T-helper 22 cell (primary cell): Measurements from ENCODE around the gene AGPAT2.

ENCODE experiments used
- DNase-seq: peaks from one replicate; pipeline ENCODE4 v3.0.0-alpha.2; 2020; ENCODE audit warnings: low read depth

Gene AGPAT2

DNA sequence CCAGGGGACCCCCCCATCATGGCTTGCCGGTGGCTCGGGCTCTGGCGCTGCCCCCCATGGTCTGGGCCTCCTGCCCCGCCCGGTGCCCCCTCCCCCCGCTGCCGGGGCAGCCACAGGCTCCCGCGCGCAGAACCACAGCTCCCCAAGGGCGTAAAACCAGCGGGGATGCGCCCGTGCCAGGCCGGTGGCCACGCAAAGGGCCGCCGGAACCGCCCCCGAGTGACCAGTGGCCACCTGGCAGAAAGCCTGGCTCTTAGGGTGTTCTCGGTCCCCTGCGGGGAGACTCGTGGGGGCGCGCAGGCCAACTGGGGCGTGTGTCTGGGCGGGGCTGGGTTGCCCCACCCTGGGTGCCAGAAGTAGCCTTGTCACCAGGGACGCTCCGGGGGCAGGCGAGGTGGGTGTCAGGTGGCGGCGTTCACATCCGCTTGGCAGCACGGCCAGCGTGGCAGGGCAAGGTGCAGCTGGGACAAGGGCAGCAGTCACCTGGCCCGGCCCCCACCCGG lies 515 bp upstream of the AGPAT2 start:
- no peak for DNase-seq

GRCh38 chr9:136686534-136686793 lies 793 bp downstream of the AGPAT2 start:
- DNase-seq, result no peak

DNA sequence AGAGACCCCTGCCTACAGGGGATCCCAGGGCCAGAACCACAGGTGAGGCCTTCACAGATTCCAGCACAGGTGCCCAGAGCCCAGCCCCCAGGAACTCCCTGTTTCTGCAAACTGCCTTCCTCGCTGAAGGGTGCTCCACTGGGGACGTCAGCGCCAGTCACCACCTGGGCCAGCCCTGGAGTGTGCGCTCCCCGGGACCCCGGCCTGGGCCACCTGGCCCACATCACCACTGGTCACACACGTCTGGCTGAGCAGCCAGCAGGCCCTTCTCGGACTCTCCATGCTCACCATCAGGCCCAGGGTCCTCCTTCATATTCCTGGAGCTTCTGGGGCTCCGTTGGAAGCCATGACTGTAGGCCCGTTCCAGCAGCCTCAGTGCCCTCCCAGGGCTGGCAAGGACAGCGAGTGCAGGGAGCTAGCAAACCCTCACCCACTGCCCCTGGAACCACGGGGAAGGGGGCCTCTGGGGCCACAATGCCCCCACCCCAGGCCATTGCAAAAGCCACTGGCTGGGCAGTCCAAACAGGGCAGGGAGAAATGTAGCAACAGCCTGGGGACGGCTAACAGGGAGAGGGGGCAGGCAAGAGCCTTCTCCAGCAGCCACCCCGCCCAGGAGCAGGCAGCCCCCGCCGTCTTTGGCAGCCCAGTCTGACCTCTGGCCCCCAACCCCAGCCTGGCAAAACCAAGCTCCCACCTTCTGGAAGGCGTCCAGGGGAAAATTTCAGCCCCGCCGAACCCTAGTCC lies 1.3 kb downstream of the AGPAT2 start:
- no peak for DNase-seq

DNA sequence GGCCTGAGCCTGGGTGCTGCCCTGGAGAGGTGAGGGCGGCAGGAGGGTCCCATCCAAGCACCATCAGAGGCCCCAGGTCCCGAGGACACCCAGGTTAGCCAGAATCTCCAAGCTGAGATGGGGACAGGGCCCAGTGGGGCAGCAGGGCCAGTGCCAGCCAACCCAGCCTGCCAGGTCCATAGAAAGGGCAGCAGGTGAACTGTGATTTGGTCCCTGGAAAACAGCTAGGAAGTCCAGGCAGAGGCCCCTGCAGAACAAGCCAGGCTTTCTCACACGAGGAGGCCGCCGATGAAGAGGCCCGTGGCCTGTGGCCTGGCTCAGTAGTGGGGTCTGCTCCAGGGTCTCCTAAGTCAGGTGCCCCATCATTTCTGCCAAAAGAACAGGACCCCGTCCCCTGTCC lies 2.0 kb downstream of the AGPAT2 start:
- no peak for DNase-seq

DNA sequence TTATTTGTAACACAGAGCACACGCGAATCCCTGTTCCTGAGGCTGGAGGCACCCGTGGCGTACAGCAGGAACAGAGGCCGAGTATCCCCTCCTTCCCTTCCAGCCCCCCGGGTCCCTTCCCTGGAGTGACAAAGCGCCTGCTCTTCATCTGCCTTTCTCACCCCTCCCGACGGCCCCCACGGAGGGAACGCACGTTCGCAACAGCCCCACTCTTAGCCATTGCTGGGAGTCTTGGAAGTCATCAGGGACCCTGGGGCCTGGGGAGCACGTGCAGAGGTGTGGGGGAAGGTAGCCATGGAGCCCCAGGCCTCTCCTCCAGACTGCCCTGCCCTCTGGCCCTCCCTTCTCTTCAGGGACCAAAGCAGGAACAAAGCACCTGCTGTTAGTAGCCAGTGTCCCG lies 2.5 kb downstream of the AGPAT2 start:
- DNase-seq, result no peak

DNA sequence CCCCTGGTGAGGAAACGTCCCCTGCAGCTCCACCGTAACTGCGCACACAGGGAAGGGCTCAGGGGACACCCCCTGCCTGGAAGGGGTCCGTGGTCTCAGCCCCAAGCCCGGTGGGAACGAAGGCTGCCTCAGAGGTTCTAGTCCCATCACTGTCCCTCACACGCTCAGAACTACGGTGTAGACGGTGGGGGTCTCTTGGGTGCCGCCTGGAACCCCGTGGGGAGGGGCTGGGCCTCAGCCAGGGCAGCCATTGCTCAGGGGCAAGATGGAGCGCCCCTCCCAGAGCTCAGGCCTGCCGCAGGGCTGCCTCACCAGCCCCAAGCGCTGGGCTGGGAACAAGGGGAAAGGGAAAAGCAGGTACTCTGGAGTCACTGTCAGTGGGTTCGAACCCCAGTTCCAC lies 2.9 kb downstream of the AGPAT2 start:
- no peak for DNase-seq

- no peak for DNase-seq
Measured at GRCh38 chr9:136683755-136684154, 3.5 kb downstream of the AGPAT2 start.

- DNase-seq, result no peak
Measured at GRCh38 chr9:136683173-136683745, 4.0 kb downstream of the AGPAT2 start.

GRCh38 chr9:136682710-136683109 lies 4.5 kb downstream of the AGPAT2 start:
- DNase-seq, result no peak

DNA sequence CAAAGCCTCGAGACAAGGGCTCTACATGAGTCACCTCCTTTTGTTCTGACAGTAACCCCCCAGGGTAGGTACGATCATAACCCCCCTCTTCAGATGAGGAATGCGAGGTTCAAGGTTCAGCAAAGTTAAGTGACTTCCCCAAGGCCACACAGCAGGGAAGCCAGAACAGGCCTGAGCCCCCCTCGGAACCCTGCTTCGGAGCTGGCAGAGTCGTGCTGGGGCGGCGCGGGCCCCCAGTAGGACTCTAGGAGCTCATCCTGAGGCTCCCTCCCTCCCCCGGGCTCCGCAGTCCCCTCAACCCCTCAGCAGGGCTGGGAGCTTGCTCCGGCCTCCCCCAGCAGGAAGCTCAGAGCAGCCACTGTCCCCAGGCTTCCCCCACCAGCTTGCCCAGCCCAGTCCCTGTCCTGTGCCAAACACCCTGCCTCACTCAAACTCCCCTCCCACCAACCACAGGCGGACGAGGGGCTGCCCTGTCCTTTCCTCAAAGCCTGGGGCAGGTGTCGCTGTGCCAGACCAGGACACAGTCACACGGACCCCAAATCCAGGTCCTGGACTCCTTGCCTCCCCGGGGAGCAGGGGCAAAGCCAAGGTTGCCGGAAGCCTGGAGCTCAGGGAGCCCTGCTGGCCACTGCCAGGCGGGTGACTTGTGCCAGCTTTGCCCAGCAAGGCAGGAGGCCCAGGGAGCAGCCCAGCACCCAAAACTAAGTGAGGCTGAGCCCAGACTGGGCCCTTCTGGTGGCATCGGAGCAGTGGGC lies 5.1 kb downstream of the AGPAT2 start:
- DNase-seq, result no peak

DNA sequence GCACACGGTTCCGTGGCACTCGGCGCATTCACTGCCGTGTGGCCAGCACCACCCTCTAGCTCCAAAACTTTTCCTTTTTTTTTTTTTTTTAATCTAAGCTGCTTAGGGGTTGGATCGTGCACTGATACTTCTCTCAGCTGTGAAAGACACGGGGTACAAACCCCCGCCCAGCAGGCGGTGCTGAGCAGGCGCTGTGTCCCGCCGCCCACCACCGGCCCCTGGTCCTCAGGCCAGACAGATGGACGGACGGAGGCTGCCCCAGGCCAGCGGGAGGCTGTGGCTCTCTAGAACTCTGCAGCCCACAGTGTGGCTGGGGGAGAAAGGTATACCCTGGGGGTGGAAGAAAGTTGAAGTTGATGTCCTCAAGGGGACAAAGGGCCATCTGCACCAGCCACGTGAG lies 6.2 kb downstream of the AGPAT2 start:
- DNase-seq, result no peak

DNA sequence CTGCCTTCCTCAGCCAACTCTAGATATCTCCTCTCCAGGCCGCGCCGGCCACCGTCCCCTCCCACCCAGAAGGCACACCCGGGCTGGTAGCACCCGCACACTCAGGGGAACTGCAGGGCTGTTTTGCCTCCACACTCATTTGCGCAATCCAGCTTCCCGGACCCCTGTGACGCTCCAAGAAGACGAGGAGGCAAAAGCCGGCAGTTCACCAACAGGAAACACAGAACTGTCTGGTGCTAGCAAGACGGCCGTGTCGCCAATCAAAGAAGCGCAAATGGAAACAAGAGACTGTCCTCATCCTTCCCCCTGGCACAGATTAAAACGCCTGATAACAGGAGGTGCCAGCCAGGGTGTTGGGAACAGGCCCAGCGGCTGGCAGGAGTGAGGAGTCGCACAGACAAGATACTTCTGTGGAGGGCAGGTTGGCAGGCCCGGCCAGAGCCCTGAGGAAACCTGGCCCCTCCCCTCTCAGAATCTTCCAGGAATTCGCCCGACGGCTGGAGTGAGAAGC lies 7.8 kb downstream of the AGPAT2 start:
- DNase-seq, result no peak

GRCh38 chr9:136678624-136679023 lies 8.6 kb downstream of the AGPAT2 start:
- DNase-seq, result no peak

- DNase-seq, result no peak
Measured at GRCh38 chr9:136678034-136678433, 9.2 kb downstream of the AGPAT2 start.

DNA sequence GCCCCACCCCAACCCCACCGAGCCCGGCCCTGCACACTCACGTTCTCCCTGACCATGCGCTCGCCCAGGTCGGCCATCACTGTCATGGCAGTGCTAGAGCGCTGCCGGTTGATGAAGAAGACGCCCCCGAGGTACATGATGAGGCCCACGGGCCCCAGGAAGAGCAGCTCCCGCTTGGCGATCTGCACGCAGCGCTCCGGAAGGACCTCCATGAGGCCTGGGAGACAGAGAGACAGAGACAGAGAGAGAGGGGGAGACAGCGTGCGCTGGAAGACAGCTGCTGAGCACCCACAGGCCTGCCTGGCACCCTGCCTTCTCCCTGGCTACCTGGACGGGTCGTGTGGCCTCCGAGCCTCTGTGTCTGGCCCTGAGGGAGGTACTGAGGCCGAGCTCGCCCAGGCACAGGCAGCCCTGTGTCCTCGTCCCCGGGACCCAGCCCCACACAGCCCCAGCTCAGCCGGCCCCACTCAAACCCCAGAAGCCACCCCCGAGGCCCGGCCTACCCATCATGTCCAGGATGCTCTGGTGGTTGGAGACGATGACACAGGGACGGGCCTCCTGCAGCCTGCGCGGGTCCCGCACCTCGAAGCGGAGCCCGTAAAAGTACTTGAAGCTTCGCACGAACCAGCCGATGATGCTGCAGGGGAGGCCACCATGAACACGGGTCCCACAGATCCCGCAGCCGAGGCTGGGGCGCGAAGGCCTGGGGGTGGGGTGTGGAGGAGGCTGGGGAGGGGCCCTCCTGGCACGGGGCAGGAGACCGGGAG lies 10.2 kb downstream of the AGPAT2 start:
- no peak for DNase-seq

- no peak for DNase-seq
Measured at GRCh38 chr9:136676297-136676794, 10.9 kb downstream of the AGPAT2 start.

DNA sequence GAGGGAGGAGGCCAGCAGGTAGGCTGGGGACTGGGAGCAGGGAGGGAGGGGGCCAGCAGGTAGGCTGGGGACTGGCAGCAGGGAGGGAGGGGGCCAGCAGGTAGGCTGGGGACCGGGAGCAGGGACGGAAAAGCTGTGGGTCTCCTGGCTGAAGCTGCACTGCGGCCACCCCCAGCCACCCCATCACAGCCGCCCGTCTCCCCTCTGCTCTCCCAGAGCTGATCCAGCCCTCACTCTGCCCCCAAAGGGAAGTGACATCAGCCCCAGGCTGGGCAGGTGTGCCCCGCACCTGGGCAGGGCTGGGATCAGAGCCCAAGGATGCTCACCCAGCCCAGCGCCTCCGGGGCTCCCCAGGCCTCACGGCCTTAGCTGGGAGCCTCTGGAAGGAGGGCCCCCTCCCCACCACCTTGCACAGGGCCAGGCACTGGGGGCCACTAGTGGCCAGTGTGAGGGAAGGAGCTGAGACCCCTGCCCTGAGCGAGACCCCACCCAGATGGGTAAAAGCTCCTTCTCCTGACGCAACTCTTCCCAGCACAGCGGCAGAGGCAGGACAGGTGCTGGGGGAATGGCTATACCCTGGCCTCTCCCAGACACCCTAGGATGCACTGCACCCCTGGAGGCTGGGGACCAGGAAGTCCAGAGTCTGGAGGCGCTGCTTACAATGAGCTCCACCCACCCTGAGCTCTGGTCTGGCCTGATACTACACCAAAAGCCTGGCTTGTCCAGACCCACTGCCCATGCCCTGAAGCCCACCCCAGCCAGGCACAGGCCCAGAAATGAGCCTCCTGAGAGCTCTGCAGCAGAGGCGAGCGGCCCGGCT lies 11.6 kb downstream of the AGPAT2 start:
- DNase-seq, result no peak

DNA sequence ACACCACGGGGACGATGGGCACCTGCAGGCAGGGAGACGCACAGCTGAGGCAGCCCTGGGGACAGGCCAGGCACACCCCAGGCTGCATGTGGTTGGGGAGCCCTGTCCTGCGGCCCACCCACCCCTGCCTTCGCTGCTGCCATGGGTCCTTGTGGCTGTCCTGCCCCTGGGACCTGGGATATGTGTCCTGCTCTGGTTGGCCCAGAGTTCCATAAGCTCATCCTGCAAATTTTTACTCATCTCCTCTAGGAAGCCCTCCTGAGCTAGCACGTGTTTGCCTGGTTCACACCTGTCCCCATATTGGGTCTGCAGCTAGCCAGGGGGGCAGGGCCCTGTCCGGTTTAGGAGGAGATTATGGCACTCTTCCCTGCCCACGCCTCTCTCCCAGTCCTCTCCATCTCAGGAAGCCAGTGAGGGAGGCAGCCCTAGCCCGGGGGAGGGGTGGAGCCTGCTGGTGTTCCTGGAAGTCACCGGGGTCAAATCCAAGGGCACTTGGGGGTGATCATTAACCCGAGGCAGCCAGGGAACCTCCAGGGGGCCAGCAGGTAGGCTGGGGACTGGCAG lies 12.4 kb downstream of the AGPAT2 start:
- no peak for DNase-seq

GRCh38 chr9:136673975-136674785 lies 13.1 kb downstream of the AGPAT2 start:
- no peak for DNase-seq
